K562 (cell line): ENCODE data around the gene SELENOO. TPM values are rescaled to one million over a fixed set of nuclear protein-coding genes. Genes with fewer than 3 reads are reported as not detected.

Experiments used
- ATAC-seq: fragments of 200-7000 bp; cut with Tn5 transposase; 3 replicates; pipeline ENCODE4 v1.9.1; 2020; ENCODE audit warnings: moderate library complexity
- BruUV-seq: library from RNA; stranded (reverse); fragments of 400-500 nt; replicated peaks from 2 replicates; lab custom pipeline; 2021; lab: Mats Ljungman, UMichigan
- CTCF ChIA-PET: fragments of 300-600 bp; formaldehyde crosslinking; extraction: SDS; loops from one replicate; lab custom pipeline; 2021; ENCODE audit warnings: low intra/inter-chr PET ratio; lab: Yijun Ruan, JAX
- POLR2A ChIA-PET: fragments of 300-600, 350-650 bp; sonication (Branson Sonifier 250); formaldehyde crosslinking; extraction: SDS; loops from one replicate; lab custom pipeline; 2021; ENCODE audit warnings: antibody characterized with exemption, inconsistent platforms; lab: Yijun Ruan, JAX
- DNase-seq, 4 experiments: peaks; one replicate each; pipeline versions ENCODE4 v3.0.0 to v3.0.0-alpha.2; 2011 to 2018; ENCODE audit warnings: low spot score in 3 of 4, mixed read lengths in 3 of 4; ENCODE audit errors: extremely low read depth in 1 of 4
- FAIRE-seq: peaks from 2 replicates; lab custom pipeline; 2011; peaks lifted over from hg19 to GRCh38; lab: Jason Lieb, UNC
- H2AFZ ChIP-seq: 2 replicates; pipeline ENCODE4 v1.6.0; 2011; ENCODE audit warnings: low read depth, low read length, control low read depth, inconsistent platforms
- H3K27ac ChIP-seq: fragments of 200-600 bp; 3 replicates; pipeline ENCODE4 v1.8.0; 2011; ENCODE audit warnings: low read depth, mild to moderate bottlenecking, control low read depth, inconsistent platforms, low read length, moderate library complexity, mixed read lengths; ENCODE audit errors: extremely low read depth
- H3K27me3 ChIP-seq, 2 experiments: fragments of 300-600 bp in 1 of 2; 2 replicates in 1 of 2; 3 replicates in 1 of 2; pipeline versions ENCODE4 v1.6.0 to v1.8.0; 2011; ENCODE audit warnings: inconsistent platforms in 2 of 2, low read length in 2 of 2, mild to moderate bottlenecking in 1 of 2, mixed read lengths in 1 of 2, moderate library complexity in 1 of 2; ENCODE audit not compliant: control insufficient read depth in 2 of 2, insufficient read depth in 2 of 2
- H3K36me3 ChIP-seq: fragments of 300-600 bp; 3 replicates; pipeline ENCODE4 v1.8.0; 2011; ENCODE audit warnings: mild to moderate bottlenecking, low read length, inconsistent platforms; ENCODE audit not compliant: control insufficient read depth, insufficient read depth
- H3K4me1 ChIP-seq, 2 experiments: fragments of 200-600 bp in 1 of 2; replicated peaks in 1 of 2; 2 replicates in 1 of 2; 3 replicates in 1 of 2; pipeline versions ENCODE4 v1.5.1 to v1.8.0; 2011; ENCODE audit warnings: inconsistent platforms in 2 of 2, low read length in 2 of 2, mild to moderate bottlenecking in 1 of 2, mixed read lengths in 1 of 2, moderate library complexity in 1 of 2; ENCODE audit not compliant: control insufficient read depth in 2 of 2, insufficient read depth in 2 of 2
- H3K4me2 ChIP-seq: 2 replicates; pipeline ENCODE4 v1.6.1; 2011; ENCODE audit warnings: low read length, control low read depth, inconsistent platforms, mixed read lengths; ENCODE audit not compliant: insufficient read depth
- H3K4me3 ChIP-seq: fragments of 200-600 bp; sonication (generic), shearing (Covaris generic); 2 replicates; pipeline ENCODE4 v1.5.1; 2016; ENCODE audit warnings: control low read depth, inconsistent platforms
- H3K79me2 ChIP-seq: fragments of 200-600 bp; 3 replicates; pipeline ENCODE4 v1.8.0; 2011; ENCODE audit warnings: low read length, inconsistent platforms; ENCODE audit not compliant: control insufficient read depth, insufficient read depth
- H3K9ac ChIP-seq, 2 experiments: 2 replicates each; pipeline versions ENCODE4 v1.6.0 to v1.6.1; 2011; ENCODE audit warnings: low read depth in 2 of 2, low read length in 2 of 2, control low read depth in 1 of 2, inconsistent platforms in 1 of 2, mild to moderate bottlenecking in 1 of 2, mixed read lengths in 1 of 2; ENCODE audit not compliant: insufficient read depth in 1 of 2
- H3K9me1 ChIP-seq: one replicate; pipeline ENCODE4 v1.6.0; 2011; ENCODE audit warnings: inconsistent platforms, mild to moderate bottlenecking, low read length, moderate library complexity; ENCODE audit not compliant: control insufficient read depth, insufficient read depth
- H3K9me3 ChIP-seq: replicated peaks from 2 replicates; pipeline ENCODE4 v1.5.1; 2011; ENCODE audit warnings: low read depth, low read length, inconsistent platforms; ENCODE audit not compliant: control insufficient read depth, insufficient read depth
- H4K20me1 ChIP-seq: replicated peaks from 2 replicates; pipeline ENCODE4 v1.6.1; 2011; ENCODE audit warnings: low read length, inconsistent platforms, mixed read lengths; ENCODE audit not compliant: control insufficient read depth, insufficient read depth
- CCNT2 ChIP-seq: IDR thresholded peaks from 2 replicates; pipeline ENCODE4 v1.6.1; 2011; ENCODE audit warnings: borderline replicate concordance, low read depth, mild to moderate bottlenecking, moderate library complexity, mixed read lengths, low read length; ENCODE audit not compliant: insufficient read length; ENCODE audit errors: extremely low read depth
- POLR2G ChIP-seq: fragments of 200-400 bp; formaldehyde crosslinking; IDR thresholded peaks from 2 replicates; pipeline ENCODE4 v1.6.1; 2017; ENCODE audit warnings: low read depth, mild to moderate bottlenecking, antibody characterized with exemption, low read length, moderate library complexity
- SRSF9 ChIP-seq: fragments of 200-400 bp; formaldehyde crosslinking; IDR thresholded peaks from 2 replicates; pipeline ENCODE4 v1.6.1; 2017; ENCODE audit warnings: low read depth, low read length, borderline replicate concordance
- WGBS: fragments of 100-300 bp; shearing (Covaris generic); methylation state at CpG from one replicate; pipeline ENCODE4 v1.1.6; 2016; ENCODE audit warnings: low coverage, mixed read lengths; ENCODE audit not compliant: insufficient coverage; ENCODE audit errors: missing lambda C conversion rate; 5-methylcytosine and 5-hydroxymethylcytosine counted together
- in situ Hi-C: fragments of 300-500 bp; cut with MboI; formaldehyde crosslinking; loops from 4 replicates; pipeline ENCODE4 v1.15.0; 2018; ENCODE audit warnings: inconsistent platforms, mixed read lengths
- intact Hi-C: fragments of 100-400 bp; cut with micrococcal nuclease; formaldehyde crosslinking; loops from 2 replicates; pipeline ENCODE4 v1.14.2; 2022
- polyA plus RNA-seq, 8 experiments: library from polyadenylated mRNA; depleted of rRNA in 4 of 8; stranded (reverse) in 5 of 8; unstranded in 3 of 8; fragments of >200 nt; fragmentation: Nextera tagmentation in 2 of 8; fragmentation: Illumina TruSeq in 1 of 8; extraction: Ambion mirVana in 2 of 8; extraction: Trizol in 1 of 8; gene quantifications; 2 replicates each; pipeline versions ENCODE4 v1.2.1 to v1.2.3, GENCODE V29; 2011 to 2014; ENCODE audit warnings: inconsistent platforms in 1 of 8, missing spikeins in 1 of 8
- total RNA-seq, 7 experiments: library from RNA; depleted of rRNA in 6 of 7; stranded (reverse); fragments of >200 nt in 6 of 7; fragmentation: Illumina TruSeq in 2 of 7; extraction: Trizol in 2 of 7; gene quantifications; 2 replicates each; pipeline versions ENCODE4 v1.2.1 to v1.2.3, GENCODE V29; 2011 to 2021; ENCODE audit warnings: low replicate concordance in 1 of 7

Gene SELENOO
- total and polyA plus RNA-seq, 9 of the 15 experiments (the other 6 are each of a cell fraction or from before 2014, with no cell fraction given): 0.37 to 24.9 (median 8.3) TPM

- intact Hi-C loops (no loop called here), in situ Hi-C loops (no loop called here)
- 0 out of 2 replicates have a peak, but pooled peaks cover 1% of the 10 kb centered on the region for H3K9me3 ChIP-seq
- DNase-seq: no peak
- TF ChIP-seq POLR2G (peak; percentile 29; the same call in 1 of the 2 replicates), SRSF9 (no peak), CCNT2 (peak; percentile 15)
- TF ChIP-seq, all 486 proteins: peak for 2
- ATAC-seq: no peak
- POLR2A ChIA-PET: interaction anchor here (0.6 to 1.1 kb wide), 3 partner anchors 10 to 55 kb away, joined by 3 to 4 read pairs (median 3); no protein-coding TSS in a partner anchor
- no peaks in the 10 kb centered on the region for H3K27me3 ChIP-seq
- peaks cover 13% of the 10 kb centered on the region; the same call in 2 of the 3 replicates for H3K79me2 ChIP-seq
- peaks cover 0 to 30% of the 10 kb centered on the region in 2 experiments; a peak in 3 of 5 replicates for H3K4me1 ChIP-seq
- no peak overlapping the region for H3K4me3 ChIP-seq
- CTCF ChIA-PET: no interaction called here
- no peak for FAIRE-seq
- no peaks in the 10 kb centered on the region for H4K20me1 ChIP-seq
- H3K4me2 ChIP-seq: no peak overlapping the region
- WGBS: 85% methylated on average over 5 of the region's 21 CpGs
- H3K9ac ChIP-seq: no peak overlapping the region
- no TSS peak for BruUV-seq
- H3K9me1 ChIP-seq: no peaks in the 10 kb centered on the region
- no peak overlapping the region for H2AFZ ChIP-seq
- peaks cover 89% of the 10 kb centered on the region; the same call in 2 of the 3 replicates for H3K36me3 ChIP-seq
- H3K27ac ChIP-seq: no peak overlapping the region
These were observed 16.8 kb downstream of the SELENOO start for GRCh38 chr22:50217543-50218152.
